Fibroblast of lung (primary cell): Measurements from ENCODE around the gene TPBG.

Source experiments
- EZH2 ChIP-seq: IDR thresholded peaks from 2 replicates; pipeline ENCODE4 v1.5.1; 2012; ENCODE audit warnings: low read length, control low read depth, mild to moderate bottlenecking; ENCODE audit errors: missing control alignments
- TF ChIP-seq, protein P1 (sequence below), 2 donors: IDR thresholded peaks in 1 of 2; conservative IDR thresholded peaks in 1 of 2; 1 replicate in 1 of 2; 2 replicates in 1 of 2; pipeline ENCODE4 v1.5.1; 2011 to 2012; ENCODE audit warnings: low read length in 2 of 2, control low read depth in 1 of 2, inconsistent platforms in 1 of 2, low read depth in 1 of 2, mild to moderate bottlenecking in 1 of 2

DNA sequence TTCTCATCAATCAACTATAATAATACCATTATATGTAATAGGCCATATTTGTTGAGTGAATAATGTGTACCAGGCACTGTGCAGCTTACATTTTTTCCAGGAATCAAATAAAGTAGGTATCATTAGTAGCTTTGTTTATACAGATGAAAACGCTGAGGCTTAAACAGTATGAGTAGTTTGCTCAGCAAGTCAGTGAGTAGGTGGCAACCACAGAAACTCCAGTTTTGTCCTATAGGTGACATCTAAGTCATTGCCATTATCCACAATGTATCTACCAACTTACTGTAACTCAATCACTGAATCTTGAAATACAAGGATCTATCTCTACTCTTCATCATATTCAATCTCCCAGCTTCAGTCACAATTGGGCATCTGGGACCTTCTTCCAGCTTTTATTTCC lies 29.8 kb upstream of the TPBG start:
- TF ChIP-seq, protein P1, sequence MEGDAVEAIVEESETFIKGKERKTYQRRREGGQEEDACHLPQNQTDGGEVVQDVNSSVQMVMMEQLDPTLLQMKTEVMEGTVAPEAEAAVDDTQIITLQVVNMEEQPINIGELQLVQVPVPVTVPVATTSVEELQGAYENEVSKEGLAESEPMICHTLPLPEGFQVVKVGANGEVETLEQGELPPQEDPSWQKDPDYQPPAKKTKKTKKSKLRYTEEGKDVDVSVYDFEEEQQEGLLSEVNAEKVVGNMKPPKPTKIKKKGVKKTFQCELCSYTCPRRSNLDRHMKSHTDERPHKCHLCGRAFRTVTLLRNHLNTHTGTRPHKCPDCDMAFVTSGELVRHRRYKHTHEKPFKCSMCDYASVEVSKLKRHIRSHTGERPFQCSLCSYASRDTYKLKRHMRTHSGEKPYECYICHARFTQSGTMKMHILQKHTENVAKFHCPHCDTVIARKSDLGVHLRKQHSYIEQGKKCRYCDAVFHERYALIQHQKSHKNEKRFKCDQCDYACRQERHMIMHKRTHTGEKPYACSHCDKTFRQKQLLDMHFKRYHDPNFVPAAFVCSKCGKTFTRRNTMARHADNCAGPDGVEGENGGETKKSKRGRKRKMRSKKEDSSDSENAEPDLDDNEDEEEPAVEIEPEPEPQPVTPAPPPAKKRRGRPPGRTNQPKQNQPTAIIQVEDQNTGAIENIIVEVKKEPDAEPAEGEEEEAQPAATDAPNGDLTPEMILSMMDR (conservative IDR thresholded peaks at IDR 0.05 in 1 of 2, IDR thresholded peaks at IDR 0.05 in 1 of 2; ENCODE audit: low read depth in 1 of 2, low read length in 2 of 2): no peak
- no peak for TF ChIP-seq EZH2
